Activated naive CD8-positive, alpha-beta T cell (primary cell): ENCODE results near the gene ELMO1.

Experiments
- H3K27ac Mint-ChIP-seq: one replicate; pipeline ENCODE4 v1.8.0; 2021; ENCODE audit warnings: mixed read lengths
- H3K27me3 Mint-ChIP-seq: one replicate; pipeline ENCODE4 v1.8.0; 2021; ENCODE audit warnings: mixed read lengths
- H3K36me3 Mint-ChIP-seq: one replicate; pipeline ENCODE4 v1.8.0; 2021; ENCODE audit warnings: mixed read lengths
- H3K4me1 Mint-ChIP-seq: one replicate; pipeline ENCODE4 v1.8.0; 2021; ENCODE audit warnings: low read depth, mixed read lengths
- H3K4me3 Mint-ChIP-seq: one replicate; pipeline ENCODE4 v1.8.0; 2021; ENCODE audit warnings: mild to moderate bottlenecking, mixed read lengths
- H3K9me3 Mint-ChIP-seq: one replicate; pipeline ENCODE4 v1.8.0; 2021; ENCODE audit warnings: low read depth, mixed read lengths

The ELMO1 gene

GRCh38 chr7:37448636-37449361, at the start of gene ELMO1:
TSS of gene ELMO1 (minus strand) at chr7:37448864. CDS start at chr7:37342690, 106,174 bp downstream.
- H3K4me3 Mint-ChIP-seq: peak within 1 kb of the TSS; percentile 98
- peak within 1 kb of the TSS; percentile 96 for H3K27ac Mint-ChIP-seq
- no peaks in the 10 kb centered on the region for H3K9me3 Mint-ChIP-seq
- H3K4me1 Mint-ChIP-seq: peaks cover 47% of the 10 kb centered on the region
- H3K36me3 Mint-ChIP-seq: peaks cover 4% of the 10 kb centered on the region
- no peaks in the 10 kb centered on the region for H3K27me3 Mint-ChIP-seq

- H3K4me3 Mint-ChIP-seq: no peak overlapping the region
- no peaks in the 10 kb centered on the region for H3K9me3 Mint-ChIP-seq
- H3K27ac Mint-ChIP-seq: no peak overlapping the region
- no peaks in the 10 kb centered on the region for H3K36me3 Mint-ChIP-seq
- peaks cover 7% of the 10 kb centered on the region for H3K4me1 Mint-ChIP-seq
- H3K27me3 Mint-ChIP-seq: no peaks in the 10 kb centered on the region
Measured at GRCh38 chr7:37497576-37497975, 48.9 kb upstream of the ELMO1 start.

DNA sequence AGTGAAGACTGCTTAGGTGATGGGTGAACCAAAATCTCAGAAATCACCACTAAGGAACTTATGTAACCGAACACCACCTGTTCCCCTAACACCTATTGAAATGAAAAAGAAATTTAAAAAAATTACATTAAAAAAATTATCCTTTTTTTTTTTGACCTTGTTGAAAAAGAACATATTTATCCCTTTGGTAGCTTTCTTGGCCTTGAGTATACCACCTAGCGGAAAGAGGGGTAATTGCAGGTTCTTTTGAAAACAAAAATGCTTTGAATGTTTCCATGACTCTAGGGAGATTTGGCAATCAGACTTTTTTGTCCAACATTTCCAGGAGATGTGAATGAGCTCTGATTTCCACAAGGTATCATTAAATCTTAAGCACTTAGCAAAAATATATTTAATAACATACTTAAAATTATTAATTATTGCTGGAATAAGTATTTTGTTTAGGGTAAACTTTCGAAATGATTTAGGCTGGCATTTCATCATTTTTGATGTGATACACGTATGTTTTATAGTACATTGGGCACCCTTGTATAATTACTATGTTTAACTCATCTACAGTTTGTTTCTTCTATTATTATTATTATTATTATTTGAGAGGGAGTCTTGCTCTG, 47.0 kb upstream of the ELMO1 start:
- Mint-ChIP-seq H3K36me3 (no peaks in the 10 kb centered on the region), H3K4me1 (peaks cover 7% of the 10 kb centered on the region), H3K27ac (no peak overlapping the region), H3K9me3 (no peaks in the 10 kb centered on the region), H3K27me3 (no peaks in the 10 kb centered on the region), H3K4me3 (no peak overlapping the region)

DNA sequence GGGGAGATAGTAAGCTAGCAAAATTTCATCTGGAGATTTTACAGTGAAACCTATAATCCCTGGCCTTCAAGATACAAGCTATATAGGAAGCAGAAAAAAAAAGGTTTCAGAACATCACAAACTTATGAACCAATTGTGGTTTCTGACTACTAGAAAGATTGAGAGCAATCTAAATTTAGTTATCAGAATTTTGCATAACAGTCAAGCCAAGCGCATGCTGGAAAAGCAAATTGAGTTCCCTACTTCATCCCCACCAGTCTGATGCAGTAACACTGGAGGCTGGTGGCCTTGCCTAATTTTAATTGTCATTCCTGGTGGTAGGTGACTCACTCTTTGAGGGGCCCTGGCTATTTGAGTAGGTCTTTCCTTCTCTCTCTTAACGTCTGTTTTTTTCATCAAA, 46.3 kb upstream of the ELMO1 start:
- no peak overlapping the region for H3K27ac Mint-ChIP-seq
- H3K36me3 Mint-ChIP-seq: no peaks in the 10 kb centered on the region
- H3K4me3 Mint-ChIP-seq: no peak overlapping the region
- peaks cover 7% of the 10 kb centered on the region for H3K4me1 Mint-ChIP-seq
- no peaks in the 10 kb centered on the region for H3K27me3 Mint-ChIP-seq
- H3K9me3 Mint-ChIP-seq: no peaks in the 10 kb centered on the region

GRCh38 chr7:37493810-37494209, 45.1 kb upstream of the ELMO1 start:
- Mint-ChIP-seq H3K36me3 (no peaks in the 10 kb centered on the region), H3K4me1 (peaks cover 7% of the 10 kb centered on the region), H3K27me3 (no peaks in the 10 kb centered on the region), H3K27ac (no peak overlapping the region), H3K9me3 (no peaks in the 10 kb centered on the region), H3K4me3 (no peak overlapping the region)

- Mint-ChIP-seq H3K27ac (no peak overlapping the region), H3K27me3 (no peaks in the 10 kb centered on the region), H3K9me3 (peaks cover 4% of the 10 kb centered on the region), H3K4me1 (peaks cover 7% of the 10 kb centered on the region), H3K36me3 (no peaks in the 10 kb centered on the region), H3K4me3 (no peak overlapping the region)
Measured at GRCh38 chr7:37493123-37493522, 44.5 kb upstream of the ELMO1 start.

DNA sequence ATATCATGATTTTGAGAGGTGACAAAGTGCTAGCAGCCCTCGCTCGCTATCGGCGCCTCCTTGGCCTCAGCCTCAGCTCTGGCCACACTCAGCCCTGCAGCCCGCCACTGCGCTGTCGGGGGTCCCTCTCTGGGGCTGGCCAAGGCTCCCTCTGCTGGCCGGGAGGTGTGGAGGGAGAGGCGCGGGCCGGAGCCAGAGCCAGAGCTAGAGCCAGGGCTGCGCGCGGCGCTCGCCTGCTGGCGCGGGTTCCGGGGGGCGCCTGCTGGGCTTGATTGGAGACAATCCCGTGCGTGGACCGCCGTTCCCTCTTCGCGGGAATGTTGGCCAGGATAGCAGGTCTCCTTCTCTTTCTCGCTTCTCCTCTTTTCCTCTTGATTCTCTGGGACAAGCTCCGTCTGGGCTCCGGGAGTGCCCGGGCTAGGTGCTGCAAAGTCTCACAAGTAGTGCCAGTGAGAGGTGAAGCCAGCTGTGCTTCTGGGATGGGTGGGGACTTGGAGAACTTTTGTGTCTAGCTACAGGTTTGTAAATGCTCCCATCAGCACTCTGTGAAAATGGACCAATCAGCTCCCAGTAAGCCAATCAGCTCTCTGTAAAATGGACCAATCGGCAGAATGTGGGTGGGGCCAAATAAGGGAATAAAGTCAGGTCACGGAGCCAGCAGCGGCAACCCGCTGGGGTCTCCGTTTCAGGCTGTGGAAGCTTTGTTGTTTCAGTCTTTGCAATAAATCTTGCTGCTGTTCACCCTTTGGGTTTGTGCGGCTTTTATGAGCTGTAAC, 43.4 kb upstream of the ELMO1 start:
- Mint-ChIP-seq H3K4me3 (no peak overlapping the region), H3K4me1 (peaks cover 7% of the 10 kb centered on the region), H3K9me3 (peaks cover 5% of the 10 kb centered on the region), H3K27me3 (no peaks in the 10 kb centered on the region), H3K36me3 (no peaks in the 10 kb centered on the region), H3K27ac (no peak overlapping the region)

DNA sequence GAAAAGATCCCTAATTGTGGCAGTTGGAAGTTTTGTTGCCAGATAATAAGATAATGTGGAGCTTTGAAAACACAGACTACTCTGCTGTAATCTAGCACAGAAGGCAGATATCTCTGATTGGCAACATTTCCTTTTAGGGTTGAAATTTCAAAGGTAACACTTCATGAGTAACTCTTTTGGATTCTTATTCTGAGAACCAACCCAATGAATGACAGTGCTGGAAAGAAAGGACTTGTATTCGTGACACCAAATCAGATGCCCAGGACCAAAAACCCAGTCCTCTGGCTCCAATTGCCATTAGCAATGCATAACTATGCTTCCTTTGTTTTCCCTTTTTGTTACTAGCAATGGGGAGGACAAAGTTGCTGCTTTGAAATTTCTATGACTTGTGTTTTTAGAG, 41.0 kb upstream of the ELMO1 start:
- H3K27me3 Mint-ChIP-seq: peaks cover 3% of the 10 kb centered on the region
- H3K9me3 Mint-ChIP-seq: peaks cover 5% of the 10 kb centered on the region
- no peaks in the 10 kb centered on the region for H3K36me3 Mint-ChIP-seq
- H3K4me1 Mint-ChIP-seq: peaks cover under 1% of the 10 kb centered on the region
- H3K27ac Mint-ChIP-seq: no peak overlapping the region
- no peak overlapping the region for H3K4me3 Mint-ChIP-seq

DNA sequence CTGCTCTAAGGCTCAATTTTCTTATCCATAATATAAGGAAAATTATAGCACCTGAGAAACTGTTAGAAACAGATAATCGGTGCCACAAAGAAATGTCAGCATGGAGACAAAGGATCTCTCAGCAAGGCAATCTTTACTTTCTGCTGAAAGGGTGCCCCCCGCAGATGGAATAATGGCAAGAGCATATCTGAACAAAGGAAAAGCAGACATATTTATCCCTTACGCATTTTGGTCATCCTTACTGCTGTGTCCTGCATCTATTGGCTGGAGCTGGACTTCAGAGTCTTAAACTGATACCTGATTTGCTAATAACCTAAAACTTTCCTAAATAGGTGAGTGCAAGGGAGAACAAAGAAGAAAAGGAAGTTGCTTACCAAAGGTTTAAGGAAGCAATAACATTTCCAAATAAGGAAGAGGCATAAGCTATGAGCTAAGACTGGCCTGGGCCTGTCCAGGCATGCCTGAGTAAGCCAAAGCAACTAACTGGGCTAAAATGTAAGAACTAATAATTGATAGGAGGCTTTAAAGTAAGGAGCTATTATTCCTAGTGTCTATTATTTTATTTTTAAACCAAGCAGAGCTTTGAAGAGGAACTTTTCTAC, 39.6 kb upstream of the ELMO1 start:
- Mint-ChIP-seq H3K27me3 (peaks cover 3% of the 10 kb centered on the region), H3K9me3 (peaks cover 5% of the 10 kb centered on the region), H3K36me3 (no peaks in the 10 kb centered on the region), H3K4me1 (no peaks in the 10 kb centered on the region), H3K27ac (no peak overlapping the region), H3K4me3 (no peak overlapping the region)

DNA sequence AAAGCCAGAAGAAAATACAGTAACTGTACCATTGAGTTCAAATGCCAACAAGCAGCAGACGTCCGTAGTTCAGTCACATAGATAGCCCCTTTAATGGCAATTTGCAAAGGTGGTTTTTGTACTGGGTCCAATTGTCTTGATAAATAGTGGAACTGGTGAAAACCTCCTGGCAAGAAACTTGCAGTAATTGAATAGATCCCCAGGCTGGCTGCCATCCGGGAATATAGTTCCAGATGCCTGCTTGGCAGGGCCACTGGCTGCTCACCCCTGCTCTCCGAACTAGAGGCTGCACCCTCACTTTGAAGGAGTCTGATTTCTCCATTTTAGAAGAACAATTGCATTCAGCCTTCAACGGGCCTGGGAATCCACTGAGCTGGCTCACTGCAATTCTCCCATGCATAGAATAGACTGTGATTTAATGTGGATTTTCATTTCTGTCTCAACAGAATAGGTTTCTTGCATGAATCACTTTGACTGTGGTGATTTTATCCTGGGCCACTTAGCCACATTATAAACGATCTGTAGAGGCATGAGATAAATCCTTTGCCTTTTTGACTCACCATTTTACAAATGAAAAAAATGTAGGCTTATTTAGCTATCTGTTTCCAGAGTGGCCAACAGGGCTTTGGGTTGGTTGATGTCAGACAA, 35.9 kb upstream of the ELMO1 start:
- no peak overlapping the region for H3K27ac Mint-ChIP-seq
- H3K36me3 Mint-ChIP-seq: peaks cover 2% of the 10 kb centered on the region
- peaks cover 5% of the 10 kb centered on the region for H3K9me3 Mint-ChIP-seq
- peaks cover 10% of the 10 kb centered on the region for H3K27me3 Mint-ChIP-seq
- H3K4me1 Mint-ChIP-seq: no peaks in the 10 kb centered on the region
- H3K4me3 Mint-ChIP-seq: no peak overlapping the region

DNA sequence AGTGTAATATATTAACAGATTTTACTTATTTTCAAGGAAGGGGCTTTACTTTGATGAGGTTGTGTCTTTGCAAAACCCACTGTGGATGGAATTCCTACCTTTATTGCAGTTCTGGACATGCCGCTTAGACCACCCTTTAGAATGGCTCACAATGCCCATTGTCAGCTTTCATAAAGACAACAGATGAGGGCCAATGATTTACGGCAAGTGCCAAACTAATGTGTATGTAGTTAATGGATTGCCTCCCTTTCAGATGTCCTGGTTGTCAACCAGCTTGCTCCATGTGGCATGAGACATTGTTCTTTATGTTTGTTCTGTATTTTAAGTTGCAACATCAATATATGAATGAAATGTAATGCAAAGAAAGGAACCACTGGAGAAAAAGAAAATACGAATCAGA, 35.0 kb upstream of the ELMO1 start:
- peaks cover 10% of the 10 kb centered on the region for H3K27me3 Mint-ChIP-seq
- no peak overlapping the region for H3K27ac Mint-ChIP-seq
- H3K4me3 Mint-ChIP-seq: no peak overlapping the region
- H3K9me3 Mint-ChIP-seq: peaks cover 5% of the 10 kb centered on the region
- H3K36me3 Mint-ChIP-seq: peaks cover 2% of the 10 kb centered on the region
- H3K4me1 Mint-ChIP-seq: no peaks in the 10 kb centered on the region

GRCh38 chr7:37482953-37483352, 34.3 kb upstream of the ELMO1 start:
- Mint-ChIP-seq H3K9me3 (no peaks in the 10 kb centered on the region), H3K27ac (no peak overlapping the region), H3K27me3 (peaks cover 10% of the 10 kb centered on the region), H3K36me3 (peaks cover 2% of the 10 kb centered on the region), H3K4me3 (no peak overlapping the region), H3K4me1 (no peaks in the 10 kb centered on the region)

- H3K27ac Mint-ChIP-seq: no peak overlapping the region
- H3K36me3 Mint-ChIP-seq: peaks cover 2% of the 10 kb centered on the region
- no peaks in the 10 kb centered on the region for H3K9me3 Mint-ChIP-seq
- peaks cover 10% of the 10 kb centered on the region for H3K27me3 Mint-ChIP-seq
- no peaks in the 10 kb centered on the region for H3K4me1 Mint-ChIP-seq
- no peak overlapping the region for H3K4me3 Mint-ChIP-seq
Measured at GRCh38 chr7:37482505-37482904, 33.8 kb upstream of the ELMO1 start.

DNA sequence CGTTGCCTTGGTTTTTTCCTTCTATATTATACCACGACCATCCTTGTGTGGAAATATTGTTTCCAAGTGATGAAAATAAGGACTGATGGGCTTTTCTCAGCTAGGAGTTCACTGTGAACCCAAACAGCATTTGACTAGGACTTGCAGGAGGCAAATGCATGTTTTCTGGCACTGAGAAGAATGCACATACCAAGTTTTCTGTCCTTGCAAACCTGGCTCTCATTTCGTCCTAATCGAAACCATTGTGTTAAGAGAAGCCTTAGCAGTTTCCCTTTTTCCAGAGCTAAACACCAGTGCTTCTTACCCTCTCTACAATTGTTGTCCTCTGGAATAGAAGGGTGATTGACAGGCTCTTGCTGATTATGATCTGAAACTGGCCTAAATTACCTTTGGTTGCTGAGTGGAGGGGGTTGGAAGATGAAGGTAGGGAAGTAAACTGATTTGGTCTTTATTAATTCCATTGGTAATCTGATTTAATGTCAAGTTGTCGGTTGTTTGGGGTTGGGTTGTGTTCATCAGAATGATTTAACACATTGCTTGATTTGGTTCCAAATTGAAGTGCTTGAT, 33.1 kb upstream of the ELMO1 start:
- no peak overlapping the region for H3K27ac Mint-ChIP-seq
- no peaks in the 10 kb centered on the region for H3K4me1 Mint-ChIP-seq
- no peak overlapping the region for H3K4me3 Mint-ChIP-seq
- H3K36me3 Mint-ChIP-seq: peaks cover 2% of the 10 kb centered on the region
- H3K27me3 Mint-ChIP-seq: peaks cover 10% of the 10 kb centered on the region
- no peaks in the 10 kb centered on the region for H3K9me3 Mint-ChIP-seq
